Anterior cingulate cortex (tissue), 58 donors: ENCODE measurements around the gene DDX24.
"Not testable (repeated sequence)": the region's sequence is repeated elsewhere in the genome, so short reads cannot be mapped to it uniquely, and the experiment has no call there.

Source experiments
- DNase-seq, 58 donors: peaks; one replicate each; lab custom pipeline; 2025; lab: John Stamatoyannopoulos, UW

The DDX24 gene

DNA sequence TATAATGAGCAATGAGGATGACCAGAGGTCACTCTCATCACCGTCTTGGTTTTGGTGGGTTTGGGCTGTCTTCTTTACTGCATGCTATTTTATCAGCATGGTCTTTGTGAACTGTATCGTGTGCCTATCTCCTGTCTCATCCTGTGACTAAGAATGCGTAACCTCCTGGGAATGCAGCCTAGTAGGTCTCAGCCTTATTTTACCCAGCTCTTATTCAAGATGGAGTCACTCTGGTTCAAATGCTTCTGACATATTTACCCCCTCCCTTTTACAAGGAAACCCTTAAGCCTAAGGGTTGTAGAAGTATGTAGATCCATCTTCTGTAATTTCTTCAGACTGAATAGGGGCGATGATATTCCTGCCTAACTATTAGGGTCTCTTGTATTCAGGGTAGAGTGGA lies 8.5 kb upstream of the DDX24 start:
- no peak for DNase-seq

DNA sequence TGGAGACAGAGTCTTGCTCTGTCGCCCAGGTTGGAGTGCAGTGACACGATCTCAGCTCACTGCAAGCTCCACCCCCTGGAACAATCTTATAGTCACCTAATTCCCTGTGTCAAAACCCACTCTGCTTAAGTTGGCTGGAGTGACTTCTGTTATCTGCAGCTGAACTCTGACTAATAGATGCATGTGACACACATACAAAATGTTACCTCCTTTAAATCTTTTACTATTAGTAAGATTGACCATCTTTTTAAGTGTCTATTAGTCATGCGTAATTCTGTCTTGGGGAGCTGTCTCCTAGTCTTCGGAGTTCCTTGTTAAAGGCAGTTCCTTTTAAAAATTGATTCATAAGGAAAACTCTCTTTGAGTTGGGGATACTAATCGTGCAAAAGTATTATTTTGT lies 7.5 kb upstream of the DDX24 start:
- no peak for DNase-seq

GRCh38 chr14:94087891-94088290 lies 6.9 kb upstream of the DDX24 start:
- no peak for DNase-seq

DNA sequence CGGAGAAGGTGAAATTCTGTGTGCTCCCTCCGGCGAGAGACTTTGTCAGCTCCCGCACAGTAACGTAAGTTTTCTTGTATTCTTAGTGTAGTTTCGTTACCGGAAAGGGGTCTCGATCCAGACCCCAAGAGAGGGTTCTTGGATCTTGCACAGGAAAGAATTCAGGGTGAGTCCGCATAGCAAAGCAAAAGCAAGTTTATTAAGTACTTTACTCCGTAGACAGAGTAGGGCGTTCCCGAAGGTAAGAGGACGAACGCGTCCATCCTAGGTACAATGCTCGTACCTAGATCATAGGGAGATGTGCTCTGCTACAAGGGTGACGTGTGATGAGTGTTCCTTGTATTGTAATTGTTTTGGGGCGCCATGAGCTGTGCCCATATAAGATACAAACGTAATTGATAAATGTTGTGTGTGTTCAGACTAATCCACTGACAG lies 401 bp upstream of the DDX24 start:
- DNase-seq: no peak

DNA sequence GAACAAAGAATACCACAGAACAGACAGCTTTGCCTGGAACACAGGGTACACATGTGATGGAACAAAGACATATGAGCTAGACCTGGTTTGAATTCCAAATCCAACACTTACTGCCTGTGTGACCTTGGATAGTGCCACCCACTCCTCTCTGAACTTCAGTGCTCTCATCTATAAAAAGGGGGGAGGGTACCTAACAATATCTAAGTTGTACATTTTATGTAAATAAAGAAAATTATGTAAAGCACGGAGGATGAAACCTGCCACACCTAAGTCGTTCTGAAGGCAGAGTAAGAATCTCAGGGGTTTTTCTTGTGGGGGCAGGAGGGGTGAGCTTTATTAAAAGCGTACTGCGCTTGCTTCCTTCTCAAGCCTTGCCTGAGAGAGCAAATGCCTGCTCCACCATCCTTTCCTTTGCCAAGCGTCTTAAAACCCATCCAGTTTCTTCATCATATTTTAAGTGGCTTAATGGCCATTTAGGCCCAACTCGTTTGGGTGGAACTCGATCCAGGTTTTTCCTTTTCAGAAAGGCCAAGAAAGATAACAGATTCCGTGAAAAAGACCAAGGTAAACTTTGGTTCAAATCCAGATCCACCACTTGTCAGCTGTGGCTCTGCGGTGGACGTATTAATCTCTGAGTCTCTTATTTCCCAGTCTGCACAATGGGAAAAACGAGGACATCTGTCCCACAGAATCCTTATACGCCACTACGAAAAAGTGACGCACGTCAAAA lies 946 bp downstream of the DDX24 start:
- no peak for DNase-seq

GRCh38 chr14:94077823-94078222 lies 3.2 kb downstream of the DDX24 start:
- DNase-seq: no peak

- no peak for DNase-seq
These were observed 3.7 kb downstream of the DDX24 start for GRCh38 chr14:94077111-94077821.

DNA sequence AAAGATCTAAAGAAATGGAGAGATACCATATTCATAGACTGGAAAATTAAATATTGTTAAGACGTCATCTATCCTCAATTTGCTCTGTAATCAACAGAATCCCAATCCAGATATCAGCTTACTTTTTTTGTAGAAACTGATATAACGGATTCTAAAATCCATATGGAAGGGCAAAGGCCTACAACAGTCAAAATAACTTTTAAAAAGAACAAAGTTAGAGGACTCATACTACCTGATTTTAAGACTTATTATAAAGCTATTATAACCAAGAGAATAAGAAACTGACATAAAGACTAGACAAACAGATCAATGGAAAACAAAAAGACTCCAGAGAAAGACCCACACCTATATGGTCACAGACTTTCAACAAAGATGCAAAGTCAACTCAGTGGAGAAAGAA lies 6.0 kb downstream of the DDX24 start:
- DNase-seq: no peak

- no peak for DNase-seq
These were observed 6.5 kb downstream of the DDX24 start for GRCh38 chr14:94074534-94074933.

DNA sequence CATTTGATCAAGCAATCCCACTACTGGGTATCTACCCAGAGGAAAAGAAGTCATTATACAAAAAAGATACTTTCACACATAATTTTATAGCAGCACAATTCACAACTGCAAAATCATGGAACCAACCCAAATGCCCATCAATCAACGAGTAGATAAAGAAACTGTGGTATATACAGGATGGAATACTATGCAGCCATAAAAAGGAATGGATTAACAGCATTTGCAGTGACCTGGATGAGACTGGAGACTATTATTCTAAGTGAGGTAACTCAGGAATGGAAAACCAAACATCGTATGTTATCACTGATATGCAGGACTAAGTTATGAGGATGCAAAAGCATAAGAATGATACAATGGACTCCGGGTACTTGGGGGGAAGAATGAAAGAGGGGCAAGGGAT lies 8.9 kb downstream of the DDX24 start:
- not testable (repeated sequence) for DNase-seq

DNA sequence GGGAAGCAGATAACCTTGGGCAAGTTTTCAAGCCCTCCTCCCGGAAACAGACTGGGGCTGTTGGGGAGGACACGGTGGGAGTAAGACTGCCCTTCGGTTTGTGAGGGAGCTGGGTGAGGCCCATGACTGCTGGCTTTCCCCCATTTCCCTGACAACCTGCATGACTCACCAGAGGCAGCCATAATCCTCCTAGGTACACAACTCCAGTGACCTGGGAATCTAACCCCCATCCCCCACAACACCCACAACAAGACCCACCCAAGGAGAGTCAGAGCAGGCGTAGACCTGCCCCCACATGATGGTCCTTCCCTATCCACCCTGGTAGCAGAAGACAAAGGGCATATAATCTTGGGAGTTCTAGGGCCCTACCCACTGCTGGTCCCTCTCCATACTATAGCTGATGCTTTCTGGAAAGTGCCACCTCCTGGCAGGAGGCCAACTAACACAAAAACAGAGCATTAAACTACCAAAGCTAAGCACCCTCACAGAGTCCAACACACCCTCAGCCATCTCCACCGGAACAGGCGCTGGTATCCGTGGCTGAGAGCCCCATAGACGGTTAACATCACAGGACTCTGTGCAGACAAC lies 14.8 kb downstream of the DDX24 start:
- peak in 1 of 58 donors; percentile 32 for DNase-seq

GRCh38 chr14:94062344-94062940 lies 18.6 kb downstream of the DDX24 start:
- DNase-seq: no peak

- DNase-seq: no peak
These were observed 21.0 kb downstream of the DDX24 start for GRCh38 chr14:94059998-94060397.

DNA sequence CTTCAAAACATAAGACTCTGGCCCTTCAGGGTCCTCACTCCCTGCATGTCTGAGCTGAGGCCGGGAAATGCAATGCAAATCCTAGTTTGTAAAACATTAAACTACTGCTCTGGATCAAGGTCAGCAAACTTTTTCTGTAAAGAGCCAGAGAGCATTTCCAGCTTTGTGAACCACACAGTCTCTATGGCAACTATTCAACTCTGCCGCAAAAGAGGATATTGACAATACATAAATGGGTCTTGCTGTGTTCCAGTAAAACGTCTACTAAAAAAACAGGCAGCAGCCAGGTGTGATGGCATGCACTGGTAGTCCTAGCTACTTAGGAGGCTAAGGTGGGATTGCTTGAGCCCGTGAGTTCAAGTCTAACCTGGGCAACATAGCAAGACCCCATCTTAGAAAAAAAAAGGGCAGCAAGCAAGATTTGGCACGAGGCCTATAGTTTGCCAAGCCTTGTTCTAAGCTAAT lies 22.3 kb downstream of the DDX24 start:
- no peak for DNase-seq

- no peak for DNase-seq
These were observed 22.8 kb downstream of the DDX24 start for GRCh38 chr14:94058128-94058673.

GRCh38 chr14:94056579-94057308 lies 24.3 kb downstream of the DDX24 start:
- DNase-seq: no peak

GRCh38 chr14:94054936-94055335 lies 26.1 kb downstream of the DDX24 start:
- no peak for DNase-seq

DNA sequence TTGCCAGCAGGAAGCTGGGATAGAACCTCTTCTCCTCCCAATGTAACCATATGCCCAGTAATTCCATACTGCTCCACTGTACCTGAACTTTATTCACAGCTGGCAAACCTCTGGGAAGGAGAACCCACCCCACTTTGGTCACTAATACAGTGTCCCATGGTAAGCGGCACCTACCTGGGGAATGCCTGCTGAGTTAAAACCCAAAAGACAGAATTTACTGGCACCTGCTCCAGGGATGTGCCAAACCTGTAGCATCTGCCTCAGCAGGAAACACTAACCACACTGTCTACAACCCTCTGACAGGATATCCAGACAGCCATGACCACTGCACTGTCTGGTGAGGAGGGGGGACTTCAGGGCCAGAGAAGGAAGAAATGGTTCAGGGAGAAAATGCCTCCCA lies 26.6 kb downstream of the DDX24 start:
- no peak for DNase-seq

DNA sequence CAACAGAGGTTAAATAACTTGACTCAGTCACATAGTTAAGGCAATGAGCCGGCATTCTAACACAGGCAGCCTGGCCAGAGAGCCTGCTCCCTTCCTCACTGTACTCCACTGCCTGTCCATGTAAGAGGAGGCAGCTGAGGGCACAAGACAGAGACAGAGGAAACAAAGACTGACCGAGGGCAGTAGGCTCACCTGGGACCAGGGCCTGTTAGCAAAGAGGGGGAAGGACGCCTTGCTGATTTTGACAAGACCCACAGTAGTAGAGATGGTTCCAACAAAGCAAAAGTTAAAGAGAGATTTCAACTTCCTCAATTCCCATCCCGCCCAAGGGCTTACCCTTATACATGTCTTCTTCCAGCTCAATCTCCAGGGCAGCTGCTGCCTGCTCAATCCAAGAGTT lies 28.3 kb downstream of the DDX24 start:
- no peak for DNase-seq

DNA sequence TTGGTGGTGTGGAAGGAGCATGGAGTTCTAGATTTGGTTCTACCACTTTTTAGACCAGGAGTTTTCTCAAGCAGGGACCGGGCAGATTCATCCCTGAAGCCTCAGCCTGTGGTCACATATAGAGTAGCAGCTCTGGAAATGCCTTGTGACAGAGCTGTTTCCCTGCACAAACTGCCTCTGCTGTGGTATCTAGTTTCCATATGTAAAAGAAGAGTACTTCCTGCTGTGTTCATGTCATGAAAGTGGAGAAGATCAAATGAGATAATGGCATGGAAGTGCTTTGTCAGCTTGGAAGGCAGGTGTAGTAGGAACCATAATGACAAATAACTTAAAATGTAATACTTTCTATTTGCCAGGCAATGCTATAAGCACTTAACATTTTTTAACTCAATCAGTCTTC lies 28.8 kb downstream of the DDX24 start:
- DNase-seq: no peak
